C4-2B (cell line): Measurements from ENCODE around the gene RHD.
"Not testable (repeated sequence)": the region's sequence is repeated elsewhere in the genome, so short reads cannot be mapped to it uniquely, and the experiment has no call there.

Source experiments
- H3K27ac ChIP-seq: fragments of 450-650 bp; 2 replicates; pipeline ENCODE4 v1.5.1; 2017
- TF ChIP-seq, protein P1 (sequence below): fragments of 450-650 bp; conservative IDR thresholded peaks from 2 replicates; pipeline ENCODE4 v1.5.1; 2017; ENCODE audit warnings: mild to moderate bottlenecking

The RHD gene

GRCh38 chr1:25266554-25267287, 5.6 kb upstream of the RHD start:
- not testable (repeated sequence) for H3K27ac ChIP-seq
- TF ChIP-seq, protein P1, sequence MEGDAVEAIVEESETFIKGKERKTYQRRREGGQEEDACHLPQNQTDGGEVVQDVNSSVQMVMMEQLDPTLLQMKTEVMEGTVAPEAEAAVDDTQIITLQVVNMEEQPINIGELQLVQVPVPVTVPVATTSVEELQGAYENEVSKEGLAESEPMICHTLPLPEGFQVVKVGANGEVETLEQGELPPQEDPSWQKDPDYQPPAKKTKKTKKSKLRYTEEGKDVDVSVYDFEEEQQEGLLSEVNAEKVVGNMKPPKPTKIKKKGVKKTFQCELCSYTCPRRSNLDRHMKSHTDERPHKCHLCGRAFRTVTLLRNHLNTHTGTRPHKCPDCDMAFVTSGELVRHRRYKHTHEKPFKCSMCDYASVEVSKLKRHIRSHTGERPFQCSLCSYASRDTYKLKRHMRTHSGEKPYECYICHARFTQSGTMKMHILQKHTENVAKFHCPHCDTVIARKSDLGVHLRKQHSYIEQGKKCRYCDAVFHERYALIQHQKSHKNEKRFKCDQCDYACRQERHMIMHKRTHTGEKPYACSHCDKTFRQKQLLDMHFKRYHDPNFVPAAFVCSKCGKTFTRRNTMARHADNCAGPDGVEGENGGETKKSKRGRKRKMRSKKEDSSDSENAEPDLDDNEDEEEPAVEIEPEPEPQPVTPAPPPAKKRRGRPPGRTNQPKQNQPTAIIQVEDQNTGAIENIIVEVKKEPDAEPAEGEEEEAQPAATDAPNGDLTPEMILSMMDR, result peak; percentile 22

DNA sequence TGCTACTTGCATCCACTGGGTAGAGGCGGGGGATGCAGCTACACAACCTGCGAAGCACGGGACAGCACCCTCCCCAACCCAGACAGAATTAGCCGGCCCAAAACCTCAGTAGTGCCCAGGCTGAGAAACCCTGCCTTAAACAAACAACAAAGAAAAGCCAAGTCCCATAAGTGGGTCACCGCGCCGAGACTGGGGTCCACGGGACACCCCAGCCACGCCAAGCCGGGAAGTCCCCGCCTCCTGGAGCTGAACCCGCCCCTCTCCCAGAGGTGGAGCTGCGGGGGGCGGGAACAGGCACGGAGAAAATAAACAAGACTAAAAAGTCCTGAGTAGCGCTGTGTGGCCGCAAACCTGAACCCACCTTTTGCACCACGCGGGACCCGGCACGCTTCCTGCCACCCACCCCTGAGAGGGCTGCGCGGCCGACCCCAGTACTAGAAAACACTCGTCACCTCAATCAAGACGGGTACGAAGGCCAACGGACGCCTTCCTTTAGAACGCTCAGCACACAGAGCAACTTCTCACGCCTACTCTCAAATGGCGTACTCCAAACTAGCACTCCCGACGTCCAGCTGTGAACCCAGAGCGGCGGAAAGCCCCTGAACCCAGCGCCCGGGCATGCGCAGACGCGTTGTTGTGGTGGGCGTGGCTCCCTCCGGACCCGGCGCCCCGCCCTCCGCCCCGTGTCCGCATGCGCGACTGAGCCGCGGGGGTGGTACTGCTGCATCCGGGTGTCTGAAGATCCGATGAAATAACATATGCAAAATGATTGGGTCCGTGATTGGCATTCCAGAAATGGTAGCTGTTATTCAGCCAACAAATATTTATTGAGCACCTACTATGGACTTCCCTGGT, 4.8 kb upstream of the RHD start:
- peak overlapping the region; percentile 62 for H3K27ac ChIP-seq

GRCh38 chr1:25268143-25268760, 4.1 kb upstream of the RHD start:
- peak overlapping the region; percentile 62 for H3K27ac ChIP-seq

- not testable (repeated sequence) for H3K27ac ChIP-seq
These were observed 3.3 kb downstream of the RHD start for GRCh38 chr1:25275648-25276047.

DNA sequence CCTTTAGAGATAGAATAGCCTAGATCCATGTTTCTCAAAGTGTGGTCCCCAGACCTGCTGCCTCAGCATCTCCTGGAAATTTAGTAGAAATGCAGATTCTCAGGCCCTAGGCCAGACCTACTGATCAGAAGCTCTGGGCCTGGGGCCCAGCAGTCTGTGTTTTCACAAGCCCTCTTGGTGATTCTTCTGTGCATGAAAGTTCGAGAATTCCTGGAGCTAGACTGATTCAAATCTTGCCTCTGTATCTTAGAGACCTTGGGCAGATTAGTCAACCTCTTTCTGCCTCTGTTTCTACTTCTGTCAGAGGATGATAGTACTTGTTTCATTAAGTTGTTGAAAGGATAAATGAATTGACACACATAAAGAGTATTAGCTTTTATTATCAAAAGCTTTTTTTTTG, 5.0 kb downstream of the RHD start:
- not testable (repeated sequence) for H3K27ac ChIP-seq

DNA sequence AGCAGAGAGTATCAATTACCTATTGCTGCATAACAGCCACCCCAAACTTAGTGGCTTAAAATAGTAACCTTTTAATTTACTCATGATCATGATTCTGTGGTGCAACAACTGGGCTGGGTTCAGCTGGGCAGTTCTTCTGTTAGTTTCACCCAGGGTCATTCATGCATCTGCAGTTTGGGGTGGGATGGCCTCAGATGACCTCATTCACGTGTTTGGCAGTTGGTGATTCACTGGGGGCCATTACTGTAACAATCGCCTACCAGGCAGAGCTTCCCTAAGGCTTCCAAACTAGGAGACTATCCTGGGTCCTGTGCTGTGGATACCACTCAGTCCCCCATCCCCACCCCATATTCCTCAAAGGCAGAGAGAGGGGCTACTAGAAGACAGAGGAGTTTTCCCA, 6.0 kb downstream of the RHD start:
- not testable (repeated sequence) for H3K27ac ChIP-seq

GRCh38 chr1:25278790-25279189, 6.5 kb downstream of the RHD start:
- H3K27ac ChIP-seq, result not testable (repeated sequence)

- H3K27ac ChIP-seq, result not testable (repeated sequence)
These were observed 7.4 kb downstream of the RHD start for GRCh38 chr1:25279693-25280111.

GRCh38 chr1:25285862-25286261, 13.6 kb downstream of the RHD start:
- not testable (repeated sequence) for H3K27ac ChIP-seq

DNA sequence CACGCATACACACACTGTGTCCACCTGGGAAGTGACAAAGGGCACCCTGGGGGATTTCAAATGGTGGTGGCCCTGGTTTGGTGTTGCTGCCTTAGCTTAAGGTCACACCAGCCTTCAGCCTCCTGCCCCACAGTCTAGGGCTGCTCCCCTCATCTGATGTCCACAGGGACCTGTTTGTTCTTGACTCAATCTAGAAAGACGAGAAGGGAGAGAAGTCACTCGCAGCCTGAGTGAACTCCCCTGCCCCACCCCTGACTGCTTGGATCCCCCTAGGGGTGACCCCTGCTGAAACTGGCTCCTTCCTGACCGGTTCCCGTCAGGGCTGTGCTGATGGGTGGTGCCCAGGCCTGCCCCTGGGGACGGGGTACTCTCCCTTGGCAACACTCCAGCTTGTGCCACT, 14.9 kb downstream of the RHD start:
- H3K27ac ChIP-seq, result not testable (repeated sequence)

DNA sequence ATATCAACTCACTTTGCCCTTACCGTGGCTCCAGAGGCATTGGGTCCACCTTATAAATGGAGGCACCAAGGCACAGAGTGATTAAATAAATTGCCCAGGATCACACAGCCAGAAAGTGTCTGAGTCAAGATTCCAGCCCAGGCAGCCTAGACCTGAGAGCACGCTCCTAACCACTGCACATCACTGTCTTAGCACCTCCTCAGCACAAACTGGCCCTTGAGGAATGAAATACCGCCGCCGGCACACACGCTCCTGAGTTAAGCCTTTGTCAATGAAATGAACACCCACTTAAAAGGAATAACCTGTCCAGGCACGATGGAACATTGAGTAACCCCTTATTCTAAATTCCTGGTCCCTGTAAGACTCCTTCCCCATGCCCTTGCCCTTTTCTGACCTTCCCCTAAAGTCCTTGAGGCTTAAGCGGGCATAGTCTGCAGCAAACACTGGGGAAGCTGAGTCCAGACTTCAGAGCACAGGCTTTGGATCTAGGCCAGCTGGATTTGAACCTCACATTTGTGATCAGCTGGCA, 16.3 kb downstream of the RHD start:
- H3K27ac ChIP-seq, result not testable (repeated sequence)

- not testable (repeated sequence) for H3K27ac ChIP-seq
- TF ChIP-seq, protein P1, result 0 out of 2 replicates have a peak, but pooled peaks have one; percentile 10
These were observed 17.7 kb downstream of the RHD start for GRCh38 chr1:25290043-25290442.

GRCh38 chr1:25293426-25293825, 21.1 kb downstream of the RHD start:
- H3K27ac ChIP-seq, result not testable (repeated sequence)

DNA sequence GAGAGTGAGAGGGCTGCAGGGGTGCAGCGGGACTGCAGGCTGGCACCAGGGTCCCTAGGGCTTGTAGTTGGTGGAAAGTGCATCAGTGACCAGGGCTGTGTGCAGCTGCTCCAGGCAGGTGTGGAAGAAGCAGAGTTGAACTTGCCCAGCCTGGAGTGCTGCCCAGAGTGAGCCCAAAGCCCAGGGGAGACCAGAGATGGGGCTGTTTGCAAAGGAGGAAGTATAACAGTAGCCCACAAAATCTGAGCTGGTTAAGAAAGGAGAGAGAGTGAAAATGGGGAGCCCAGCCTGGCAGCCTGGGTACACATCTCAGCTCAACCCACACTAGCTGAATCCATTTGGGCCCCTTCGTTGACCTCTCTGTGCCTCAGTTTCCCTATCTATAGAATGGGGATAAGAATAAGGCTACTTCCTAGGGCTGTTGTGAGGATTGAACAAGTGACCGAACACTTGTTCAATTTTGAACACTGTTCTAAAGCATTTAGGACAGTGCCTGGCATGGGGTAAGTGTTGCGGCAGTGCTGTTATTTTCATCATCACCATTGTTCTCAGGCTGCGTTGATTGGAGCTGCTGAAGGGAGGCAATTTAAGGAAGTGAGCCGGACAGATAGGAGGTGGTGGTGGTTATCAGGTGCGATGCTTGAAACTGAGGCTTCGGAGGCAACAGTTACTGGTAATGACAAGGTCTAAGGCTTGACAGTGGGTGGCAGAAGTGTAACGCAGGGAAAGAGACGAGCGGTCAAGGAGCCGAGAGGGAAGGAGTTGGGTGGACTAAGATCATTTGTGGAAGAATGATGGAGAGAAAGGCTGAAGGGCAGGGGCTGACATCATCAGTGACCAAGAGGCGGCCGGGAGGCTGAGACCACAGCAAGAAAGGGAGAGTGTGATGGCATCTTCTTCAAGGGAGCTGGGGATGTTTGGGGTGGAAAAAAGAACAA, 22.8 kb downstream of the RHD start:
- not testable (repeated sequence) for H3K27ac ChIP-seq

- not testable (repeated sequence) for H3K27ac ChIP-seq
These were observed 24.2 kb downstream of the RHD start for GRCh38 chr1:25296501-25296900.

DNA sequence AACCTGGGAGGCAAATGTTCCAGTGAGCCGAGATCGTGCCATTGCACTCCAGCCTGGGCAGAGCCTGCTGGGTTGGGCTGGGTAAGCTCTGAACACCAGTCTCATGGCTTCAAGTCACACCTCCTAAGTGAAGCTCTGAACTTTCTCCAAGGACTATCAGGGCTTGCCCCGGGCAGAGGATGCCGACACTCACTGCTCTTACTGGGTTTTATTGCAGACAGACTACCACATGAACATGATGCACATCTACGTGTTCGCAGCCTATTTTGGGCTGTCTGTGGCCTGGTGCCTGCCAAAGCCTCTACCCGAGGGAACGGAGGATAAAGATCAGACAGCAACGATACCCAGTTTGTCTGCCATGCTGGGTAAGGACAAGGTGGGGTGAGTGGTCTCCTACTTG, 28.4 kb downstream of the RHD start:
- not testable (repeated sequence) for H3K27ac ChIP-seq

DNA sequence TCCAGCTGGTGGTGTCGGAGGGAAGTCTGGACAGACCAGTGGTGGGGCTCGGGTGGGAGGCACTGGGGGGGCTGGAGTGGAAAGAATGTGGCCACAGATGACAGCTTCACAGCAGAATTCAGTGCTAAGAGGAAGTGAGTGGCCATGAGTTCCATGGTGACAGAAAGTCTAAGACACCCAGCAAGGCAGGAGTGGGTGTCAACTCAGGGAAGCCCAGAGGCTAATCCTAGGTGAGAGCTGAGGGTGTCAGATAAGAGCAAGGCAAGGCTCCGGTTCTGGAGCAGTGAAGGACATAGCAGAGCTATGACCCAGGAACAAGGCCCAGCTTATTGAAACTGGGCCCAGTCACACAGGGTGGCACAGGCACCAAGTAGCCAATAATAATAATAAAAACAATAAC, 30.0 kb downstream of the RHD start:
- not testable (repeated sequence) for H3K27ac ChIP-seq

GRCh38 chr1:25304936-25305335, 32.6 kb downstream of the RHD start:
- H3K27ac ChIP-seq, result not testable (repeated sequence)
